Mucosa of stomach (tissue), 1 donor: Measurements from ENCODE around the gene PREPL.

ENCODE experiments used
- H3K27me3 ChIP-seq: one replicate; pipeline ENCODE4 v1.7.0; 2013; ENCODE audit warnings: mild to moderate bottlenecking, low read length; ENCODE audit not compliant: control insufficient read depth, insufficient read depth
- H3K36me3 ChIP-seq: one replicate; pipeline ENCODE4 v1.7.0; 2013; ENCODE audit warnings: low read length; ENCODE audit not compliant: control insufficient read depth, insufficient read depth
- H3K4me1 ChIP-seq: one replicate; pipeline ENCODE4 v1.7.0; 2013; ENCODE audit warnings: mild to moderate bottlenecking, low read length; ENCODE audit not compliant: control insufficient read depth, insufficient read depth
- H3K4me3 ChIP-seq: one replicate; pipeline ENCODE4 v1.7.0; 2013; ENCODE audit warnings: low read length
- H3K9ac ChIP-seq: one replicate; pipeline ENCODE4 v1.7.0; 2013; ENCODE audit warnings: mild to moderate bottlenecking, low read length, moderate library complexity
- H3K9me3 ChIP-seq: one replicate; pipeline ENCODE4 v1.7.0; 2013; ENCODE audit warnings: mild to moderate bottlenecking, low read length, moderate library complexity; ENCODE audit not compliant: control insufficient read depth
- donor health status: Pancreatic carcinoma.

Gene PREPL

DNA sequence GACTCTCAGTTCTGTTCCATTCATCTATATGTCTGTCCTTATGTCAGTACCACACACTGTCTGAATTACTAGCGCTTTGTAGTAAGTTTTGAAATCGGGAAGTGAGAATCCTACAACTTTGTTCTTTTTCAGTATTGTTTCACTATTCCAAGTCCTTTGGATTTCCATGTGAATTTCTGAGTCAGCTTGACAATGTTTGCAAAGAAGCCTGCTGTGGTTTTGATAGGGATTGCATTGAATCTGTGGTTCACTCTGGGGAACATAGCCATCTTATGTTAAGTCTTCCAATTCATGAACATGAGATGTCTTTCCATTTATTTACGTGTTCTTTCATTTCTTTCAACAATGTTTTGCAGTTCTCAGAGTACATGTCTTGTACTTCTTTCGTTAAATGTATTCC is 71.0 kb downstream of the PREPL start:
- H3K9me3 ChIP-seq: no peaks in the 10 kb centered on the region
- H3K4me3 ChIP-seq: no peak overlapping the region
- no peaks in the 10 kb centered on the region for H3K36me3 ChIP-seq
- no peaks in the 10 kb centered on the region for H3K27me3 ChIP-seq
- H3K4me1 ChIP-seq: peaks cover 32% of the 10 kb centered on the region
- no peak overlapping the region for H3K9ac ChIP-seq

DNA sequence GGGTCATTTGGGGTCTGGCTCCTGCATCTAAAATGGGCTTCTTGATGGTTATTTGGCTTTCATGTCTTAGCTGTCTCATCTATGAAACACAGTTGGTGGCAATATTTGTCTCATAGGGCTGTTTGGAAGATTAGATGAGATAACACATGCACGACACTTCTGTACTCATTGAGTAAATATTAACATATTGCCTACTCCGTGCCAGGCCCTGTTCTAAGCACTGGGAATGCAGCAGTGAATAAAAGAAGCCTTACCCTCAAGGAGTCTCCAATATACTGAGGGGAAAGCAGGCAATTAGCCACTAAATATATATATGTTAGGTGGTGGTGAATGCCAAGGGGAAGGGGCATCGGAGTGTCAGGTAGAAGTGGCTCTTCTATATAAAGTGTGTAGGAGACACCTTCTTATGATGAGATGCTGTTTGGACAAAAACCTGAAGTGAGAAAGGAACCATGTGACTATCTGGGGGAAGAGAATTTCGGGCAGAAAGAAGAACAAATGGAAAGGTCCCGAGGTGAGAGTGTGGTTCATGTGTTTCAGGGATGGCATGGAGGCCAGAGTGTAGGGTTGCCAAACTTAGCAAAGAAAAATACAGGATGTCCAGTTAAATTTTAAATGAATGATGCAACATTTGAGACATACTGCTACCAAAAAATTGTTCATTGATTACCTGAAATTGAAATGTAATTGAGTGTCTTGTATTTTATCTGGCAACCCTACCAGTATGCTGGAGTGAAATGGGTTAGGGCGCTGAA is 74.2 kb downstream of the PREPL start:
- Histone ChIP-seq H3K4me1 (peaks cover 29% of the 10 kb centered on the region), H3K4me3 (no peak overlapping the region), H3K36me3 (no peaks in the 10 kb centered on the region), H3K9ac (no peak overlapping the region), H3K27me3 (no peaks in the 10 kb centered on the region), H3K9me3 (no peaks in the 10 kb centered on the region)

- Histone ChIP-seq H3K4me3 (no peak overlapping the region), H3K4me1 (peaks cover 21% of the 10 kb centered on the region), H3K27me3 (no peaks in the 10 kb centered on the region), H3K36me3 (no peaks in the 10 kb centered on the region), H3K9ac (no peak overlapping the region), H3K9me3 (no peaks in the 10 kb centered on the region)
Measured at GRCh38 chr2:44286119-44286883, 75.0 kb downstream of the PREPL start.

GRCh38 chr2:44285174-44285573 is 76.1 kb downstream of the PREPL start:
- Histone ChIP-seq H3K9ac (no peak overlapping the region), H3K4me3 (no peak overlapping the region), H3K9me3 (no peaks in the 10 kb centered on the region), H3K27me3 (no peaks in the 10 kb centered on the region), H3K4me1 (peaks cover 15% of the 10 kb centered on the region), H3K36me3 (no peaks in the 10 kb centered on the region)

DNA sequence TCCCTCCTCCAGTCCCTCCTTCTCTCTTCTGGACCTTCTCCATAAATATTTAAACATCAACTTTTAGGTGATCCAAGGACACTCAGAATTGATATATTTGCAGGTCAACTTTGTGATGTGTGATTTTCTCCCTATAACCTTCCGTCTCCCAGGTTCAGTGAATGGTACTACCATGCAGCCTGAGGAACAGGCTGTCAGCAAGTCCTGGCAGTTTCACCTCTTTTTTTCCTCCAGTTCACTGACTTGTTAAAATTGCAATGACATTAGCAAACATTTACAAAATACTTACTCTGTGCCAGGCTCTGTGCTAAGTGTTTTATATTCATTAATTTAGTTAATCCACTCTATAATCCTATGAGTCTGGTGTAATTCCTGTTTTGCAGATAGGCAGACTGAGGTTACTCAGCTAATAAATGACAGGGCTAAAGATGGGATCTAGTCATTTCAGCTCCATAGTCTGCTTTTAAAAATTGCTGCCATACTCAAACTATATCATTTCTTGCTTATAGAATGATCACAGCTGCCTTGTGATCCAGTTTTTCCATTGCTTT is 78.1 kb downstream of the PREPL start:
- no peak overlapping the region for H3K9ac ChIP-seq
- no peak overlapping the region for H3K4me3 ChIP-seq
- no peaks in the 10 kb centered on the region for H3K27me3 ChIP-seq
- H3K36me3 ChIP-seq: no peaks in the 10 kb centered on the region
- H3K9me3 ChIP-seq: no peaks in the 10 kb centered on the region
- H3K4me1 ChIP-seq: peaks cover 15% of the 10 kb centered on the region

GRCh38 chr2:44280869-44281268 is 80.4 kb downstream of the PREPL start:
- Histone ChIP-seq H3K4me1 (peaks cover 6% of the 10 kb centered on the region), H3K27me3 (no peaks in the 10 kb centered on the region), H3K4me3 (no peak overlapping the region), H3K36me3 (no peaks in the 10 kb centered on the region), H3K9me3 (no peaks in the 10 kb centered on the region), H3K9ac (no peak overlapping the region)

- H3K27me3 ChIP-seq: no peaks in the 10 kb centered on the region
- H3K36me3 ChIP-seq: no peaks in the 10 kb centered on the region
- H3K9ac ChIP-seq: no peak overlapping the region
- H3K4me3 ChIP-seq: no peak overlapping the region
- H3K4me1 ChIP-seq: peaks cover 6% of the 10 kb centered on the region
- no peaks in the 10 kb centered on the region for H3K9me3 ChIP-seq
Measured at GRCh38 chr2:44277541-44277940, 83.8 kb downstream of the PREPL start.

DNA sequence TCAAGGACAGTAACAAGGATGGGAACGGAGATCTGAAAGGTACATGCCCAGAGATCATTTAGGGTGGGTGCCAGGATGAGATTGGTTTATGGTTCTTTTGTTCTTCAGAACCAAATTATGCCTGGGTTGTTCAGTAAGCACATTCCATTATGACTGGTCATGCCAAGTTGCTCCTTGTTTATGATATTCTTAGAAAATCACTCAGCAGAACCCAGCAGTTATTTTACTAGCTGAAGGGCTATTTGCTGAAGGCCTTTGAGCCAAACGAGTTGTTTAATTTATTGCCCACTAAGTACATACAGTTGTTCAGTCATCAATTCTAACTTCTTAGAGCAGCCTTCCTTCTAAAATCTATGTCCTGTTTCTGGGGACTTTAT is 85.4 kb downstream of the PREPL start:
- no peaks in the 10 kb centered on the region for H3K36me3 ChIP-seq
- H3K4me1 ChIP-seq: peaks cover 6% of the 10 kb centered on the region
- H3K9ac ChIP-seq: no peak overlapping the region
- no peaks in the 10 kb centered on the region for H3K27me3 ChIP-seq
- no peaks in the 10 kb centered on the region for H3K9me3 ChIP-seq
- no peak overlapping the region for H3K4me3 ChIP-seq

GRCh38 chr2:44273596-44273995 is 87.7 kb downstream of the PREPL start:
- no peaks in the 10 kb centered on the region for H3K27me3 ChIP-seq
- no peak overlapping the region for H3K9ac ChIP-seq
- no peaks in the 10 kb centered on the region for H3K36me3 ChIP-seq
- peaks cover 6% of the 10 kb centered on the region for H3K4me1 ChIP-seq
- no peaks in the 10 kb centered on the region for H3K9me3 ChIP-seq
- H3K4me3 ChIP-seq: no peak overlapping the region

DNA sequence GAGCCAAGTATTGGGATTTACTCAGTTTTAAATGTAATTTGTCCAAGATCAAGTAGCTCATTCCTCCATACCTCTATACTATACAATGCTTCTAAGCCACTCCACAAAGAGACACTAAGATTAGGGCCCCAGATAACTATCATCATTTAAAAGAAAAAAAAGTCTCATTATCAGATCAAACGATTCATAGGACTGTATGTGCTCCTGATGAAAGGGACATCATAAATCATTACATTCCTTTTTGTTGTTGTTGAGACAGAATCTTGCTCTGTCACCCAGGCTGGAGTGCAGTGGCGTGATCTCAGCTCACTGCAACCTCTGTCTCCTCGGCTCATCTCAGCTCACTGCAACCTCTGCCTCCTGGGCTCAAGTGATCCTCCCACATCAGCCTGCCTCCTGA is 88.2 kb downstream of the PREPL start:
- no peak overlapping the region for H3K4me3 ChIP-seq
- H3K36me3 ChIP-seq: no peaks in the 10 kb centered on the region
- H3K9ac ChIP-seq: no peak overlapping the region
- peaks cover 6% of the 10 kb centered on the region for H3K4me1 ChIP-seq
- H3K9me3 ChIP-seq: no peaks in the 10 kb centered on the region
- H3K27me3 ChIP-seq: no peaks in the 10 kb centered on the region

GRCh38 chr2:44271296-44271695 is 90.0 kb downstream of the PREPL start:
- H3K9me3 ChIP-seq: no peaks in the 10 kb centered on the region
- no peaks in the 10 kb centered on the region for H3K36me3 ChIP-seq
- no peaks in the 10 kb centered on the region for H3K4me1 ChIP-seq
- no peak overlapping the region for H3K4me3 ChIP-seq
- H3K27me3 ChIP-seq: no peaks in the 10 kb centered on the region
- H3K9ac ChIP-seq: no peak overlapping the region

DNA sequence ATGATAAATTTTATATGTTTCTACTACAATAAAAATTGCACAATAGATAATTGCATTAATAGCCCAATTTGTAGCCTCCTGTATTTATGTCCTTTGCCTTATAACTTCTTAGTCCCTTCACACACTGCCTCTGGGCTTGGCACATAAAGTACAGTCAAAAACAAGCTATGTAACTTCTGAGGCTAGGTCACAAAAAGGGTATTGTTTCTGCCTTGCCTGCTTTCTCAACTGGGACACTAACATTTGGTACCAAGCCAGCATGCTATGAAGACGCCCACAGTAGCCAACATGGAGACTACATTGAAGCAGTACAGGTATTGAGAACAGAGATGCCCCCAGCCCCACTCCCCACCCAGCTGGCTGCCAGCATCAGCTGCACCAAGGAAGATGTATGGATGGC is 91.5 kb downstream of the PREPL start:
- Histone ChIP-seq H3K9ac (no peak overlapping the region), H3K4me3 (no peak overlapping the region), H3K27me3 (no peaks in the 10 kb centered on the region), H3K4me1 (no peaks in the 10 kb centered on the region), H3K36me3 (no peaks in the 10 kb centered on the region), H3K9me3 (no peaks in the 10 kb centered on the region)
